H1 (cell line): ENCODE data around the gene RAP1GAP. TPM values are rescaled to one million over a fixed set of nuclear protein-coding genes. Genes with fewer than 3 reads are reported as not detected.

ENCODE experiments used
- CTCF ChIA-PET: fragments of 300-600 bp; sonication (Branson Sonifier 250); formaldehyde crosslinking; loops from one replicate; lab custom pipeline; 2021; ENCODE audit not compliant: partially characterized antibody; lab: Charles Lee
- POLR2A ChIA-PET: fragments of 300-600 bp; sonication (Branson Sonifier 250); formaldehyde crosslinking; loops from one replicate; lab custom pipeline; 2021; ENCODE audit warnings: inconsistent platforms; ENCODE audit not compliant: partially characterized antibody; lab: Charles Lee
- DNase-seq, 2 experiments: peaks; one replicate each; pipeline versions ENCODE4 v3.0.0 to v3.0.0-alpha.2; 2010 to 2022; ENCODE audit warnings: low spot score in 2 of 2, low read depth in 1 of 2, mixed read lengths in 1 of 2
- FAIRE-seq: peaks from 2 replicates; lab custom pipeline; 2011; peaks lifted over from hg19 to GRCh38; lab: Jason Lieb, UNC
- H2AFZ ChIP-seq: 2 replicates; pipeline ENCODE4 v1.8.1; 2012; ENCODE audit warnings: low read length, inconsistent platforms
- H2AK5ac ChIP-seq: 2 replicates; pipeline ENCODE4 v1.6.1; 2013; ENCODE audit warnings: low read depth, low read length
- H2BK120ac ChIP-seq: replicated peaks from 2 replicates; pipeline ENCODE3; 2013; ENCODE audit warnings: low read depth, low read length, inconsistent platforms
- H2BK12ac ChIP-seq: 2 replicates; pipeline ENCODE4 v1.6.1; 2013; ENCODE audit warnings: low read depth, low read length
- H2BK15ac ChIP-seq: 2 replicates; pipeline ENCODE4 v1.6.1; 2013; ENCODE audit warnings: low read length
- H2BK20ac ChIP-seq: 2 replicates; pipeline ENCODE4 v1.6.1; 2013; ENCODE audit warnings: low read length
- H2BK5ac ChIP-seq: 2 replicates; pipeline ENCODE4 v1.6.1; 2013; ENCODE audit warnings: low read depth, low read length
- H3K14ac ChIP-seq: 2 replicates; pipeline ENCODE4 v1.6.1; 2013; ENCODE audit warnings: inconsistent platforms; ENCODE audit not compliant: insufficient read length
- H3K18ac ChIP-seq: 2 replicates; pipeline ENCODE4 v1.6.1; 2013; ENCODE audit warnings: low read length; ENCODE audit errors: extremely low read depth
- H3K23ac ChIP-seq: 2 replicates; pipeline ENCODE4 v1.6.1; 2013; ENCODE audit warnings: inconsistent platforms; ENCODE audit not compliant: insufficient read length
- H3K23me2 ChIP-seq: 2 replicates; pipeline ENCODE4 v1.6.1; 2013; ENCODE audit warnings: low read depth, low read length
- H3K27ac ChIP-seq: 2 replicates; pipeline ENCODE4 v1.6.1; 2011; ENCODE audit warnings: low read depth, low read length, inconsistent platforms
- H3K27me3 ChIP-seq, 4 experiments: replicated peaks in 1 of 4; 1 replicate in 1 of 4; 2 replicates in 3 of 4; pipeline versions ENCODE4 v1.6.1 to v1.8.1; 2011 to 2013; ENCODE audit warnings: low read length in 3 of 4, mild to moderate bottlenecking in 3 of 4, inconsistent platforms in 2 of 4, mixed read lengths in 2 of 4, moderate library complexity in 1 of 4; ENCODE audit not compliant: control insufficient read depth in 3 of 4, insufficient read depth in 3 of 4; ENCODE audit errors: extremely low read depth in 1 of 4
- H3K36me3 ChIP-seq, 4 experiments: 2 replicates each; pipeline versions ENCODE4 v1.6.1 to v1.8.1; 2011 to 2013; ENCODE audit warnings: mild to moderate bottlenecking in 4 of 4, low read length in 3 of 4, moderate library complexity in 2 of 4, control low read depth in 1 of 4, inconsistent platforms in 1 of 4; ENCODE audit not compliant: insufficient read depth in 4 of 4, control insufficient read depth in 2 of 4
- H3K4ac ChIP-seq: replicated peaks from 2 replicates; pipeline ENCODE3; 2013; ENCODE audit warnings: low read length, low read depth, mixed read lengths, inconsistent platforms; ENCODE audit not compliant: insufficient read length
- H3K4me1 ChIP-seq, 4 experiments: replicated peaks in 1 of 4; 1 replicate in 1 of 4; 2 replicates in 3 of 4; pipeline versions ENCODE4 v1.6.1 to v1.8.1; 2011 to 2013; ENCODE audit warnings: low read length in 3 of 4, inconsistent platforms in 2 of 4, mixed read lengths in 1 of 4; ENCODE audit not compliant: insufficient read depth in 4 of 4, control insufficient read depth in 3 of 4
- H3K4me2 ChIP-seq, 2 experiments: 2 replicates each; pipeline versions ENCODE4 v1.6.1 to v1.8.1; 2011 to 2013; ENCODE audit warnings: low read depth in 2 of 2, low read length in 2 of 2, control low read depth in 1 of 2, inconsistent platforms in 1 of 2, mild to moderate bottlenecking in 1 of 2; ENCODE audit not compliant: insufficient read depth in 1 of 2
- H3K4me3 ChIP-seq, 4 experiments: fragments of 200-600, 300-600 bp in 1 of 4; sonication (generic), shearing (Covaris generic), sonication (Bioruptor Twin) in 1 of 4; 2 replicates each; pipeline versions ENCODE4 v1.5.1 to v1.8.1; 2011 to 2016; ENCODE audit warnings: low read length in 4 of 4, low read depth in 3 of 4, control low read depth in 2 of 4, inconsistent platforms in 2 of 4, mild to moderate bottlenecking in 2 of 4, mixed read lengths in 1 of 4, moderate library complexity in 1 of 4; ENCODE audit not compliant: insufficient read depth in 2 of 4; ENCODE audit errors: extremely low read depth in 1 of 4
- H3K56ac ChIP-seq: replicated peaks from 2 replicates; pipeline ENCODE3; 2013; ENCODE audit warnings: low read depth, mild to moderate bottlenecking, mixed read lengths, low read length, inconsistent platforms; ENCODE audit not compliant: insufficient read length
- H3K79me1 ChIP-seq: 2 replicates; pipeline ENCODE4 v1.6.1; 2013; ENCODE audit warnings: low read depth, low read length, control low read depth
- H3K79me2 ChIP-seq, 2 experiments: 2 replicates each; pipeline versions ENCODE4 v1.6.1 to v1.8.1; 2012 to 2013; ENCODE audit warnings: low read length in 2 of 2, mild to moderate bottlenecking in 2 of 2, inconsistent platforms in 1 of 2; ENCODE audit not compliant: insufficient read depth in 2 of 2, control insufficient read depth in 1 of 2
- H3K9ac ChIP-seq, 4 experiments: replicated peaks in 1 of 4; 1 replicate in 1 of 4; 2 replicates in 3 of 4; pipeline versions ENCODE4 v1.6.1 to v1.8.1; 2011 to 2013; ENCODE audit warnings: low read depth in 3 of 4, low read length in 3 of 4, control low read depth in 2 of 4, mild to moderate bottlenecking in 2 of 4, moderate library complexity in 2 of 4, inconsistent platforms in 1 of 4; ENCODE audit errors: extremely low read depth in 1 of 4
- H3K9me3 ChIP-seq, 2 experiments: 2 replicates each; pipeline versions ENCODE4 v1.6.1 to v1.8.1; 2012 to 2013; ENCODE audit warnings: mild to moderate bottlenecking in 2 of 2, moderate library complexity in 2 of 2, control low read depth in 1 of 2, inconsistent platforms in 1 of 2, low read depth in 1 of 2, low read length in 1 of 2, mixed read lengths in 1 of 2; ENCODE audit not compliant: insufficient read depth in 2 of 2
- H4K20me1 ChIP-seq, 2 experiments: replicated peaks in 1 of 2; 2 replicates each; pipeline versions ENCODE3 to v1.8.1; 2011 to 2013; ENCODE audit warnings: inconsistent platforms in 2 of 2, low read length in 2 of 2, mild to moderate bottlenecking in 1 of 2; ENCODE audit not compliant: insufficient read depth in 2 of 2, control insufficient read depth in 1 of 2
- H4K5ac ChIP-seq: 2 replicates; pipeline ENCODE4 v1.6.1; 2013; ENCODE audit warnings: low read length, low read depth, mixed read lengths, inconsistent platforms; ENCODE audit not compliant: insufficient read length
- H4K8ac ChIP-seq: 2 replicates; pipeline ENCODE4 v1.8.0; 2013; ENCODE audit warnings: mild to moderate bottlenecking, moderate library complexity, low read length, inconsistent platforms; ENCODE audit not compliant: insufficient read depth; ENCODE audit errors: extremely low read depth
- H4K91ac ChIP-seq: replicated peaks from 2 replicates; pipeline ENCODE3; 2013; ENCODE audit warnings: low read length, mixed read lengths, inconsistent platforms; ENCODE audit not compliant: insufficient read length
- CBX8 ChIP-seq: fragments of 300-800, 300-1000 bp; sonication (generic); IDR thresholded peaks from 2 replicates; pipeline ENCODE4 v1.7.1; 2016; ENCODE audit warnings: low read depth, low read length, borderline replicate concordance
- WGBS, 2 experiments: shearing (Covaris generic) in 1 of 2; methylation state at CpG; one replicate each; pipeline versions ENCODE4 v1.1.6 to v1.1.7; 2013 to 2015; ENCODE audit warnings: low lambda C conversion rate in 2 of 2, mixed read lengths in 2 of 2, inconsistent platforms in 1 of 2, low coverage in 1 of 2, missing lambda C conversion rate in 1 of 2; ENCODE audit not compliant: insufficient replicate concordance in 2 of 2, insufficient coverage in 1 of 2, insufficient read length in 1 of 2; ENCODE audit errors: extremely low coverage in 1 of 2, missing lambda C conversion rate in 1 of 2; 5-methylcytosine and 5-hydroxymethylcytosine counted together
- polyA plus RNA-seq, 7 experiments: library from polyadenylated mRNA; depleted of rRNA in 3 of 7; stranded (reverse) in 5 of 7; unstranded in 2 of 7; fragments of >200 nt in 5 of 7; fragments of 200-250 nt in 2 of 7; gene quantifications; 1 replicate in 5 of 7; 2 replicates in 1 of 7; 4 replicates in 1 of 7; pipeline versions ENCODE4 v1.2.1 to v1.2.3, GENCODE V29; 2011 to 2013; ENCODE audit warnings: missing spikeins in 2 of 7, mixed read lengths in 2 of 7
- total RNA-seq: library from RNA; stranded (reverse); fragmentation: NEBNext Ultra II Directional; extraction: Animal tissue kit (Norgen Biotek cat#: 25700); gene quantifications from 2 replicates; pipeline ENCODE4 v1.2.1, GENCODE V29; 2021

Gene RAP1GAP
- total and polyA plus RNA-seq, 2 of the 8 experiments (the other 6 are each of a cell fraction or from before 2014, with no cell fraction given), result 8.4 TPM

DNA sequence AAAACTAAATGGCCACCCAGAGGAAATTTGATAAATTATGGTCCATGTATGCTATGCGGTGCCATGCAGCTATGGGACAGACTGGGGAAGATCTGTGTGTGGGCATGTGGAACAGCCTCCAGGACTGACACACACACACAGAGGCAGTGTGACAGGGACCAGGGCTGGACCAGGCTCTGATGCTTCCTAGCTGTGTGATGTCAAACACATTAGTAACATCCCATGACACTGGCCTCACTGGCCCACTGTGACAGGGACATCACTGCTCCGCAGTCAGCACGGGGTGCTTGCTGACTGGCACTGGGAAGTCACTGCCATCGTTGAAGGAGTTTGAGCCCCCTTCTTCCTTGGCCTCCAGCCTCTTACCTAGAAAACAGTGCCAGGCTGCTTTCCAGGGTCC lies 13.9 kb downstream of the RAP1GAP start:
- no peak overlapping the region for H2AFZ ChIP-seq
- no peak overlapping the region for H3K4me3 ChIP-seq
- H2BK5ac ChIP-seq, result no peak overlapping the region
- no peak overlapping the region for H2BK120ac ChIP-seq
- no peak overlapping the region for H3K4me2 ChIP-seq
- H3K36me3 ChIP-seq, result no peaks in the 10 kb centered on the region
- POLR2A ChIA-PET, result interaction anchor here (0.6 to 1.4 kb wide), 3 partner anchors 14 to 139 kb away, joined by 3 to 4 read pairs (median 4); partner anchors contain the start of genes RAP1GAP and USP48
- no peak overlapping the region for H3K14ac ChIP-seq
- no peak overlapping the region; the same call in 1 of the 2 replicates for H2AK5ac ChIP-seq
- no peak for FAIRE-seq
- H3K27ac ChIP-seq, result no peak overlapping the region
- H3K23ac ChIP-seq, result no peak overlapping the region
- no peak overlapping the region for H2BK12ac ChIP-seq
- H3K56ac ChIP-seq, result no peak overlapping the region
- TF ChIP-seq CBX8, result no peak
- TF ChIP-seq, all 59 proteins: peak for 0
- Histone ChIP-seq H2BK15ac (peak overlapping the region; percentile 21; the same call in 1 of the 2 replicates), H3K4ac (no peak overlapping the region), H3K79me2 (no peaks in the 10 kb centered on the region), H3K23me2 (peaks cover 10% of the 10 kb centered on the region; the same call in 1 of the 2 replicates), H3K18ac (no peak overlapping the region), H3K9me3 (no peaks in the 10 kb centered on the region), H3K9ac (no peak overlapping the region), H4K8ac (no peak overlapping the region), H4K20me1 (peaks cover 0 to 2% of the 10 kb centered on the region in 2 experiments), H4K5ac (no peak overlapping the region), H4K91ac (no peak overlapping the region), H3K27me3 (peaks cover 0 to 22% (median 15%) of the 10 kb centered on the region in 4 experiments; a peak in 5 of 7 replicates), H3K4me1 (peaks cover 0 to 19% (median 9%) of the 10 kb centered on the region in 4 experiments; a peak in 6 of 7 replicates), H3K79me1 (no peaks in the 10 kb centered on the region), H2BK20ac (no peak overlapping the region)
- DNase-seq, result no peak
- CTCF ChIA-PET, result interaction anchor here (0.6 to 2.2 kb wide), 14 partner anchors 10 to 182 kb away, joined by 3 to 11 read pairs (median 4); no protein-coding TSS in a partner anchor
- 74% methylated on average over 4 of the region's 4 CpGs; no CpG with 5 or more reads in 1 of the 2 experiments for WGBS, 2 experiments
